HG03457 (cell line): ENCODE measurements around the gene CLEC18B.
"Not testable (repeated sequence)": the region's sequence is repeated elsewhere in the genome, so short reads cannot be mapped to it uniquely, and the experiment has no call there.

Experiments used
- ATAC-seq: cut with Tn5 transposase; IDR thresholded peaks from one replicate; pipeline ENCODE4 v1.9.1; 2021; ENCODE audit warnings: moderate number of reproducible peaks; ENCODE audit not compliant: unreplicated experiment

CLEC18B gene

GRCh38 chr16:74361646-74362610 lies 59.4 kb downstream of the CLEC18B start:
- not testable (repeated sequence) for ATAC-seq
